Measurements from ENCODE around the gene MTMR4.
"Not testable (repeated sequence)": the region's sequence is repeated elsewhere in the genome, so short reads cannot be mapped to it uniquely, and the experiment has no call there.

MTMR4 gene

DNA sequence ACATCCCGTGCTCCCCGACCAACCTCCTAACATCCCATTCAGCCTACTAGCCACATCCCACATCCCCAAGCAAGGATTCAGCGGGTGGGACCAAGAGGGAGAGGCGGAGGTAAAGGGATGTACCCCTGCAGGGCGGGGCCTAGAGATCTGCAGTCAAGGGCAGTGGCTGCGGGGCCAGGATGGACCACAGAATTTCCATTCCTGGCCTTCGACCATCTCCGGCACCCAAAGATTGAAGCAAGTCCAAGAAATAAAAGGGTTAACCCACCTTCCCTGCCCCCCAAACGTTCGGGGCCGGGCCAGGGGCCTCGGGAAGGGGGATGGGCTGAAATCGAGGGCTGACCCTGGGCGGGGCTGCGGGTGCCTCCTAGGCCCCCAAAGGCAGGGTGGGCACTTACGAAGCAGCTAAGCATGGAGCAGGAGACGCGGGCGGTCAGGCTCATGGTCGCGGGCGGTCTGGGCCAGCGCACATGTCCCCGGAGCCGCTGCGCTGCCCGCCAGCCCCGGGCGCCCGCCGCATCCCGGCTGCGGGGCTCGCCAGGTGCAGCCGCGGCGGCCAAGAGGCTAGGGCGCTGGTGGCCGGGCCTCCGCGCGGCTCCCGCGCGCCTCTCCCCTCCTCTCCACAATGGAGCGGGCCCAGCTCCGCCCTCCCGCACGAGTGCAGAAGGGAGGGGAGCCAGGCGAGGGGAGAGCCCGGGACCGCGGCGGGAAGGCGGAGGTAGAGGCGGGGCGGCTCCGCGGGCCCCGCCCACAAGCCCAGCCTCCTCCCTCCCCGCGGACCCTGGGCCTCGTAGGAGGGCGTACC lies at the start of gene MTMR4:
Gene MTMR4, minus strand, starts transcription at position 674 of the 805 bp plus-strand sequence. Its CDS starts 231 bp downstream, at position 443.
- no peak for TF ChIP-seq ZNF274 (IDR thresholded peaks at IDR 0.05; ENCODE audit: low read depth, low read length)
- H3K4me3 ChIP-seq (ENCODE audit: low read length): peak within 1 kb of the TSS; percentile 78

DNA sequence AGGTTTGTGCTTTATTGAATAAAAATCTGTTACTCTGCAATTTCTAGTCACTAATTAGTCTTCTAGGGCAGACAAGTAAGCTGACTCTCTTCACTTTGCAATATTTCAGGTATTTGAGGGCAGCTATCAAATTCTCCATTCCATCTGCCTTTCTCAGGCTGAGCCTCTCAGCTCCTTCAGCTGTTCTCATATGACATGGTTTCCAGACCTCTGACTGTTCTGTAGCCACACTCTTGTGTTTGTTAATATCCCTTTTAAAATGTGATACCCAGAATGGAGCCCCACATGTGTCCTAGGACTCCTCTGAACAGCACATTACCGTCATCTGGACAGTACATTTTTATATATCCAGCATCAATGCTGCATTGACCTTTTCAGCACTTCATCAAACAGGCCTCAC lies 46.1 kb upstream of the MTMR4 start:
- H3K4me3 ChIP-seq (ENCODE audit: low read length): no peak overlapping the region
- no peak for TF ChIP-seq ZNF274 (IDR thresholded peaks at IDR 0.05; ENCODE audit: low read depth, low read length)

- no peak for TF ChIP-seq ZNF274 (IDR thresholded peaks at IDR 0.05; ENCODE audit: low read depth, low read length)
These were observed 43.5 kb upstream of the MTMR4 start for GRCh38 chr17:58557981-58558380.

GRCh38 chr17:58556833-58557250 lies 42.4 kb upstream of the MTMR4 start:
- no peak for TF ChIP-seq ZNF274 (IDR thresholded peaks at IDR 0.05; ENCODE audit: low read depth, low read length)
- H3K4me3 ChIP-seq (ENCODE audit: low read length): no peak overlapping the region

More at GRCh38 chr17:58557981-58558380, 43.5 kb upstream of the MTMR4 start:
- H3K4me3 ChIP-seq (ENCODE audit: low read length): no peak overlapping the region

DNA sequence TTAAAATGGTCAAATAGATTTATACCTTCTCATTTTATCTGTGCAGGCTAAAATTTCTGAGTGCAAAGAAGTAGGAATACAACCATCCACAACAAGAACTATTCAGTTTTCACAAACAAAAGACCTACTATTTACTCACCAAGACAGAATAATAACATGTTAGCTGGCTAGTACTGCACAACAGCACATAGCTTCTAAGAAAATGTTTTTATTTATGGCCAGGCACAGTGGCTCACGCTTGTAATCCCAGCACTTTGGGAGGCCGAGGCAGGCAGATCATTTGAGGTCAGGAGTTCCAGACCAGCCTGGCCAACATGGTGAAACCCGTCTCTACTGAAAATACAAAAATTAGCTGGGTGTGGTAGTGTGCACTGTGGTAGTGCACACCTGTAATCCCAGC lies 40.7 kb upstream of the MTMR4 start:
- not testable (repeated sequence) for H3K4me3 ChIP-seq (ENCODE audit: low read length)

DNA sequence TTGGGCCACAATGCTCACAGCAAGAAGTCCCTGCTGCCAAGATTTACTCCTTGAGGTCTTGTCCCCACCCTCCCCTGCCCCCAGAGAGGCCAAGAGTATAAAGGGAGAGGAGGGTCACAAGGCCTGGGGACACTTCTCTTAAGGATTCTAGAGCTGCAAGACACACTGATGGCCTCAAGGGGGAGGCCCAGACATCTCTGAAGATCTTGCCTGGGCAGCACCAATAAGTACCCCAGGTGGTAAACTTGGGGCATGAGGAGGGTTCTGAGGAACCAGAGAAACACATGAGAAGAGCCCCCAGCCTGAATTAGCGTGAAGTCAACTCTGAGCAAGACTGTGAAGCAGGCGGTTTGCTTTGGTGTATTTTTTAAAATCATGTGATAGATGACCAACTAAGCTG lies 26.8 kb upstream of the MTMR4 start:
- H3K4me3 ChIP-seq (ENCODE audit: low read length): no peak overlapping the region
- TF ChIP-seq ZNF274 (IDR thresholded peaks at IDR 0.05; ENCODE audit: low read depth, low read length): no peak

GRCh38 chr17:58539698-58540097 lies 25.3 kb upstream of the MTMR4 start:
- no peak for TF ChIP-seq ZNF274 (IDR thresholded peaks at IDR 0.05; ENCODE audit: low read depth, low read length)
- H3K4me3 ChIP-seq (ENCODE audit: low read length): no peak overlapping the region

DNA sequence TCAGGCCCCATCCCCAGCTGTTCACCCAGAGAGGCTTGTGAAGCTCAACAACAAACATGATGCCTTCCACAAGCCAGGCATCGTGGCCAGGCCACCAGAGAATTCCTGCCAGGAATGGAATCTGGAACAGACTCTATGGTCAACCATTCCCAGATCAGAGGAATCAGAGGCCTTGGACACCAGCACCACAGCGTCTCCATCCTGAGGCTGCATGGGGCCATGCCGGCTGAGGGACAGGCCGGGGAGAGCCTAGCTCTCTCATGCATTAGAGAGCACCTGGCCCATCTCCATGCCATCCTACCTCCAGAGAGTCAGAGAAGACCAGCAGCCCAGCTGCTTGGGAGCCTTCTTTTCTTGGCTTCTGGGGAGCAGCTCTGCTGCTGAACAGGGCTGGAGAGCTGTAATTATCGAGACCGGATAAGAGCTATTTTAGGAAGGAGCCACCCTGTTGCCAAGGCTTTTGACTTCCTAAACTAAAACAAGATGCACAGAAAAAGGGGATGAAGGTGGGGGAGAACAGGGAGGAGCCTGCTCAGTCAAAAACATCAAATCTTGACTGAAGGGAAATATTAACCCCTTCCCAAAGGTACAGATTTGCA lies 24.5 kb upstream of the MTMR4 start:
- TF ChIP-seq ZNF274 (IDR thresholded peaks at IDR 0.05; ENCODE audit: low read depth, low read length): no peak
- H3K4me3 ChIP-seq (ENCODE audit: low read length): no peak overlapping the region

DNA sequence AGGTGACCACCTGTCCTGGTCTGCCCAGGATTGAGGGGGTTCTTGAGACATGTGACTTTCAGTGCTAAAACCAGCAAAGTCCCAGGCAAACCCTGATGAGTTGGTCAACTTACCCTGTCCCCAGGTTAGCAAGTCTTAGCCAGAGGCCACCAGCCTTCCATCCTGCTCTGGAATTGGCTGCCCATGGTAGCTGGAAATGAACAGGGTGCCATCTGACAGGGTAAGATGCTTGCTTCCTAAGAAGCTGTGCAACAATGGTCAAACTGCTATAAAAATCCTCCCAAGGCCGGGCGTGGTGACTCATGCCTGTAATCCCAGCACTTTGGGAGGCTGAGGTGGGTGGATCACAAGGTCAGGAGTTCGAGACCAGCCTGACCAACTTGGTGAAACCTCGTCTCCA lies 22.8 kb upstream of the MTMR4 start:
- no peak overlapping the region for H3K4me3 ChIP-seq (ENCODE audit: low read length)
- TF ChIP-seq ZNF274 (IDR thresholded peaks at IDR 0.05; ENCODE audit: low read depth, low read length): no peak

DNA sequence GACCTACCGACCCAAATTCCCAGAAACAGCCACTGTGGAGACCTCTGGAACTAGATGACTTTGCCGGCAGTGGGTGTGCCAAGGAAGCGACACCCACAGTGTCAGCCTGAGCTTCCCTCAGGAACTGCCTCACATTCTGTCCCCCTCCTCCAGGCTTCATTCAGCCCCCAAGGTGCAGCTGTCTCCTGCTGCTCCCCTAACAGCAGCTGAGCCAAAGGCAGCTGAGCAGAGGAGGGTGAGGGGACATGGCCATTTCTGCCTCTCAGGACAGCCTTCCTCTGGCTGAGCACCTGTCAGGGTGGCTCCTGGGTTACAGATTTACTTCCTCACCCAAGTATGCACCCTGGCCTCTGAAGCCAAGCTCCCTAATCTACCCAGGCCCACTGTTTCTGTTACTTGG lies 22.1 kb upstream of the MTMR4 start:
- no peak for TF ChIP-seq ZNF274 (IDR thresholded peaks at IDR 0.05; ENCODE audit: low read depth, low read length)
- no peak overlapping the region for H3K4me3 ChIP-seq (ENCODE audit: low read length)

- no peak overlapping the region for H3K4me3 ChIP-seq (ENCODE audit: low read length)
- no peak for TF ChIP-seq ZNF274 (IDR thresholded peaks at IDR 0.05; ENCODE audit: low read depth, low read length)
These were observed 21.0 kb upstream of the MTMR4 start for GRCh38 chr17:58535431-58535830.

- no peak overlapping the region for H3K4me3 ChIP-seq (ENCODE audit: low read length)
- TF ChIP-seq ZNF274 (IDR thresholded peaks at IDR 0.05; ENCODE audit: low read depth, low read length): no peak
These were observed 20.5 kb upstream of the MTMR4 start for GRCh38 chr17:58534901-58535421.

GRCh38 chr17:58534331-58534730 lies 19.9 kb upstream of the MTMR4 start:
- TF ChIP-seq ZNF274 (IDR thresholded peaks at IDR 0.05; ENCODE audit: low read depth, low read length): no peak
- H3K4me3 ChIP-seq (ENCODE audit: low read length): no peak overlapping the region

GRCh38 chr17:58533616-58534188 lies 19.3 kb upstream of the MTMR4 start:
- no peak overlapping the region for H3K4me3 ChIP-seq (ENCODE audit: low read length)
- no peak for TF ChIP-seq ZNF274 (IDR thresholded peaks at IDR 0.05; ENCODE audit: low read depth, low read length)

DNA sequence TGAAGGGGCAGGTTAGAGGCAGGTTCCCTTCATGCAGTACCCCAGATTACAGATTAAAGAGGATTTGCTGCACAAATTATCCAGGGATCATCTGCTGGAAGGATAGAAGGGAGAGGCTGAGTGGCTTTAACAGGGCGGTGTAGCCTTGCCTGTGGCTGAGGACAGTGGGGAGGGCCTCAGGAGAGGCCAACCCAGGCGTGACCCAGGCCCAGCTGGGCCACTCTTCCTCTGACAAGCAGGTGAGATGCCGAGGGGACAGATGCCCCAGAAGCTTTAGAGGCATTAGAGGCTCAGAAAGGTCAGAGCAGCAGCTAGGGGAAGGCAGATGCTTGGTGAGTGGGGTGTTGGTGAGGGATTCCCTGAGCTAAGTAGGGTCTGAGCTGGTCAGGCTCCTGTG lies 18.1 kb upstream of the MTMR4 start:
- TF ChIP-seq ZNF274 (IDR thresholded peaks at IDR 0.05; ENCODE audit: low read depth, low read length): no peak
- no peak overlapping the region for H3K4me3 ChIP-seq (ENCODE audit: low read length)
